ENCODE measurements around the gene ANXA11.

Gene ANXA11

GRCh38 chr10:80156216-80156615, 49.1 kb downstream of the ANXA11 start:
- TF ChIP-seq ZNF223 (tag by site-specific recombination; IDR thresholded peaks at IDR 0.05) (no peak), ZNF37A (tag by site-specific recombination; IDR thresholded peaks at IDR 0.05) (no peak), RBAK (tag by site-specific recombination; IDR thresholded peaks at IDR 0.05) (no peak), ZNF555 (tag by site-specific recombination; conservative IDR thresholded peaks at IDR 0.05) (no peak), ZNF391 (tag by site-specific recombination; IDR thresholded peaks at IDR 0.05; ENCODE audit: borderline replicate concordance, low read depth) (no peak), ZNF596 (tag by site-specific recombination; IDR thresholded peaks at IDR 0.05) (no peak), YY1 (tag by site-specific recombination; IDR thresholded peaks at IDR 0.05) (no peak), ZBTB8A (tag by site-specific recombination; IDR thresholded peaks at IDR 0.05) (no peak), YY2 (tag by site-specific recombination; IDR thresholded peaks at IDR 0.05) (no peak), ZNF449 (tag by site-specific recombination; IDR thresholded peaks at IDR 0.05) (no peak), ZNF366 (tag by site-specific recombination; conservative IDR thresholded peaks at IDR 0.05) (no peak)
- TF ChIP-seq, protein P1, sequence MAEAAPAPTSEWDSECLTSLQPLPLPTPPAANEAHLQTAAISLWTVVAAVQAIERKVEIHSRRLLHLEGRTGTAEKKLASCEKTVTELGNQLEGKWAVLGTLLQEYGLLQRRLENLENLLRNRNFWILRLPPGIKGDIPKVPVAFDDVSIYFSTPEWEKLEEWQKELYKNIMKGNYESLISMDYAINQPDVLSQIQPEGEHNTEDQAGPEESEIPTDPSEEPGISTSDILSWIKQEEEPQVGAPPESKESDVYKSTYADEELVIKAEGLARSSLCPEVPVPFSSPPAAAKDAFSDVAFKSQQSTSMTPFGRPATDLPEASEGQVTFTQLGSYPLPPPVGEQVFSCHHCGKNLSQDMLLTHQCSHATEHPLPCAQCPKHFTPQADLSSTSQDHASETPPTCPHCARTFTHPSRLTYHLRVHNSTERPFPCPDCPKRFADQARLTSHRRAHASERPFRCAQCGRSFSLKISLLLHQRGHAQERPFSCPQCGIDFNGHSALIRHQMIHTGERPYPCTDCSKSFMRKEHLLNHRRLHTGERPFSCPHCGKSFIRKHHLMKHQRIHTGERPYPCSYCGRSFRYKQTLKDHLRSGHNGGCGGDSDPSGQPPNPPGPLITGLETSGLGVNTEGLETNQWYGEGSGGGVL (tag by site-specific recombination; IDR thresholded peaks at IDR 0.05): no peak
- Histone ChIP-seq H3K4me3 (ENCODE audit: low read depth, low read length) (no peak overlapping the region), H3K9me3 (ENCODE audit: control insufficient read depth, insufficient read depth, low read depth, low read length) (no peaks in the 10 kb centered on the region), H3K27ac (ENCODE audit: extremely low read depth, low read depth, low read length) (no peak overlapping the region), H3K36me3 (ENCODE audit: control insufficient read depth in 2 of 2, insufficient read depth in 1 of 2, low read length in 2 of 2) (peaks cover 4 to 90% of the 10 kb centered on the region in 2 experiments), H3K4me1 (ENCODE audit: control insufficient read depth, insufficient read depth, low read length) (peaks cover 8% of the 10 kb centered on the region)
- ChIA-PET CTCF (interaction anchor here (0.6 to 1.4 kb wide), 4 partner anchors 48 to 844 kb away, joined by 3 read pairs; no protein-coding TSS in a partner anchor), POLR2A (no interaction called here)

- Histone ChIP-seq H3K27ac (ENCODE audit: extremely low read depth, low read depth, low read length) (no peak overlapping the region), H3K36me3 (ENCODE audit: control insufficient read depth in 2 of 2, insufficient read depth in 1 of 2, low read length in 2 of 2) (peaks cover 4 to 86% of the 10 kb centered on the region in 2 experiments), H3K4me1 (ENCODE audit: control insufficient read depth, insufficient read depth, low read length) (peaks cover 8% of the 10 kb centered on the region), H3K9me3 (ENCODE audit: control insufficient read depth, insufficient read depth, low read depth, low read length) (no peaks in the 10 kb centered on the region), H3K4me3 (ENCODE audit: low read depth, low read length) (no peak overlapping the region)
- TF ChIP-seq, protein P2, sequence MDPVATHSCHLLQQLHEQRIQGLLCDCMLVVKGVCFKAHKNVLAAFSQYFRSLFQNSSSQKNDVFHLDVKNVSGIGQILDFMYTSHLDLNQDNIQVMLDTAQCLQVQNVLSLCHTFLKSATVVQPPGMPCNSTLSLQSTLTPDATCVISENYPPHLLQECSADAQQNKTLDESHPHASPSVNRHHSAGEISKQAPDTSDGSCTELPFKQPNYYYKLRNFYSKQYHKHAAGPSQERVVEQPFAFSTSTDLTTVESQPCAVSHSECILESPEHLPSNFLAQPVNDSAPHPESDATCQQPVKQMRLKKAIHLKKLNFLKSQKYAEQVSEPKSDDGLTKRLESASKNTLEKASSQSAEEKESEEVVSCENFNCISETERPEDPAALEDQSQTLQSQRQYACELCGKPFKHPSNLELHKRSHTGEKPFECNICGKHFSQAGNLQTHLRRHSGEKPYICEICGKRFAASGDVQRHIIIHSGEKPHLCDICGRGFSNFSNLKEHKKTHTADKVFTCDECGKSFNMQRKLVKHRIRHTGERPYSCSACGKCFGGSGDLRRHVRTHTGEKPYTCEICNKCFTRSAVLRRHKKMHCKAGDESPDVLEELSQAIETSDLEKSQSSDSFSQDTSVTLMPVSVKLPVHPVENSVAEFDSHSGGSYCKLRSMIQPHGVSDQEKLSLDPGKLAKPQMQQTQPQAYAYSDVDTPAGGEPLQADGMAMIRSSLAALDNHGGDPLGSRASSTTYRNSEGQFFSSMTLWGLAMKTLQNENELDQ (tag by site-specific recombination; IDR thresholded peaks at IDR 0.05; ENCODE audit: low read depth): no peak
- no peak for TF ChIP-seq TRIM28 (IDR thresholded peaks at IDR 0.05; ENCODE audit: borderline replicate concordance, low read length)
- no peak for TF ChIP-seq PRDM6 (tag by site-specific recombination; IDR thresholded peaks at IDR 0.05)
- ChIA-PET POLR2A (no interaction called here), CTCF (interaction anchor here (1.3 to 1.4 kb wide), 2 partner anchors 48 to 52 kb away, joined by 3 read pairs; no protein-coding TSS in a partner anchor)
These were observed 49.6 kb downstream of the ANXA11 start for GRCh38 chr10:80155696-80156215.

Measured in HEK293 (cell line).